Fibroblast of the aortic adventitia (primary cell): Measurements from ENCODE around the gene FYB1. TPM values are rescaled to one million over a fixed set of nuclear protein-coding genes. Genes with fewer than 3 reads are reported as not detected.

Source experiments
- DNase-seq: peaks from one replicate; pipeline ENCODE4 v3.0.0-alpha.2; 2010; ENCODE audit warnings: low read depth
- H3K4me3 ChIP-seq: 2 replicates; pipeline ENCODE4 v1.5.1; 2011; ENCODE audit warnings: low read depth, mild to moderate bottlenecking, control low read depth, low read length, moderate library complexity
- total RNA-seq: library from RNA; depleted of rRNA; stranded (reverse); fragments of >200 nt; gene quantifications from 2 replicates; pipeline ENCODE4 v1.2.3, GENCODE V29; 2012; ENCODE audit warnings: low replicate concordance
- TF ChIP-seq, protein P1 (sequence below): IDR thresholded peaks from 2 replicates; pipeline ENCODE4 v1.5.1; 2011; ENCODE audit warnings: mild to moderate bottlenecking, low read length, control low read depth, inconsistent platforms; ENCODE audit not compliant: insufficient read depth

Gene FYB1
- total RNA-seq, 1 donor: 0.54 TPM

DNA sequence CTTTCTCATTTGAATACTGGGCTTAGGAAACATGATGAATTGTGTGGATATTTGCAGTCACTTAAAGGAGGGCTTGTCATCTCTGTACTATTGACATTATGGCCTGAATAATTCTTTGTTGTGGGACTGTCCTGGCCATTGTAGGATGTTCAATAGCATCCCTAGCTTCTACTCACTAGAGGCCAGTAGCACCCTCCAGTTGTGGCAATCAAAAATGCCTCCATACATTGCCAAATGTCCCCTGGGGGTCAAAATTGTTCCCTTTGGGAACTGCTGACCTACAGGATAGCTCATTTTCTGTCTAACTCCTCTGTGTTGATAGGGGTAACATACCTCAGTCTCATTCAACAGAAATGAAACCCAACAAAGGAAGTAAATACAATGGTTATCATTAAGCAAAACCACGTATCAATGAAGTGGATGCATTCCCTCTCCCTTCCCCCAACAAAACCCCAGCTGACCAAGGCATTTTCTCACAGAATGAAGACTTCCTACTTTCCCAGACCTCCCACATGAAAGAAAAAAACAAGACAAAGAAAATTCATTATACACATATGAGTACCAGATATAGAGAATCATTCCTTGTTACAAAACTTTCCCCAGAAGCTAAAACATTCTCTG, 18.1 kb downstream of the FYB1 start:
- H3K4me3 ChIP-seq: no peak overlapping the region
- TF ChIP-seq, protein P1, sequence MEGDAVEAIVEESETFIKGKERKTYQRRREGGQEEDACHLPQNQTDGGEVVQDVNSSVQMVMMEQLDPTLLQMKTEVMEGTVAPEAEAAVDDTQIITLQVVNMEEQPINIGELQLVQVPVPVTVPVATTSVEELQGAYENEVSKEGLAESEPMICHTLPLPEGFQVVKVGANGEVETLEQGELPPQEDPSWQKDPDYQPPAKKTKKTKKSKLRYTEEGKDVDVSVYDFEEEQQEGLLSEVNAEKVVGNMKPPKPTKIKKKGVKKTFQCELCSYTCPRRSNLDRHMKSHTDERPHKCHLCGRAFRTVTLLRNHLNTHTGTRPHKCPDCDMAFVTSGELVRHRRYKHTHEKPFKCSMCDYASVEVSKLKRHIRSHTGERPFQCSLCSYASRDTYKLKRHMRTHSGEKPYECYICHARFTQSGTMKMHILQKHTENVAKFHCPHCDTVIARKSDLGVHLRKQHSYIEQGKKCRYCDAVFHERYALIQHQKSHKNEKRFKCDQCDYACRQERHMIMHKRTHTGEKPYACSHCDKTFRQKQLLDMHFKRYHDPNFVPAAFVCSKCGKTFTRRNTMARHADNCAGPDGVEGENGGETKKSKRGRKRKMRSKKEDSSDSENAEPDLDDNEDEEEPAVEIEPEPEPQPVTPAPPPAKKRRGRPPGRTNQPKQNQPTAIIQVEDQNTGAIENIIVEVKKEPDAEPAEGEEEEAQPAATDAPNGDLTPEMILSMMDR: no peak
- no peak for DNase-seq

DNA sequence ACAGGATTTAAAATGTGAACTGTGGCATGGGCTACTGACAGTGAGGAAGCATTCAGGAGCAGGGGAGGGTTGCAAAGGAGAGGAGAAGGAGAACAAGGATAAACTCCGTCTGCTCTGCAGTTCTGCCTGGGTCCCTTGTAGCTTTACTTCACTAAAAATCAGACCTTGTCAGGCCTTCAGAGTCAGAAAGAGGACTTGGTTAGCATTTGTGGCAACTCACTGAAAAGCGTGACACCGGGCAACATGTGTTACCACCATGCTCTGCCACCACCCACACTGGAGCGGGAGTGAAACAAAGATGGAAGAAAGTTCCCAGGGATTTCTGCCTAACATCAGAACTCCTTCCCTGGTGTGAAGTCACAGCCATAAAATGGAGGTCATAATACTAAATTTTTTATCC, 19.3 kb downstream of the FYB1 start:
- H3K4me3 ChIP-seq: no peak overlapping the region
- TF ChIP-seq, protein P1: no peak
- no peak for DNase-seq

- H3K4me3 ChIP-seq: no peak overlapping the region
- DNase-seq: no peak
- TF ChIP-seq, protein P1: no peak
These were observed 20.0 kb downstream of the FYB1 start for GRCh38 chr5:39199335-39199734.

GRCh38 chr5:39198127-39198526, 21.2 kb downstream of the FYB1 start:
- TF ChIP-seq, protein P1: no peak
- no peak overlapping the region for H3K4me3 ChIP-seq
- DNase-seq: no peak

DNA sequence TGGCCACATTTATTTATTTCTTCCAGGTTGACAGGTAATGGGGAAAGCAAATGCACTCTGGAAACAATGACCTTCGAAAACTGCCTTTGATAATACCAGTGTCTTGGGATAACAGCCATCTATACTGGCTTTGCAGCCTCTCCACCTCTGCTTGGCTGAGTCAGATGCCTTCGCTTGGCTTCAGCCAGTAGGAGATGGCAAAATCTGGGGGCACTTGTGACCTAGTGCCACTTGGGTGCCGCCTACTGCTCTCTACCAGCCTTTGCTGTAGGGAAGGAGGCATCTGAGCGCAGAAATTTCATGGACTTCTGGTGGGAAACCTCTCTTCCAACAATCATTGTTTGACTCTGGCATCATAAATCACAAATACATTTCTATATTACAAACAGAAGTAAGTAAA, 21.8 kb downstream of the FYB1 start:
- DNase-seq: no peak
- H3K4me3 ChIP-seq: no peak overlapping the region
- TF ChIP-seq, protein P1: no peak

DNA sequence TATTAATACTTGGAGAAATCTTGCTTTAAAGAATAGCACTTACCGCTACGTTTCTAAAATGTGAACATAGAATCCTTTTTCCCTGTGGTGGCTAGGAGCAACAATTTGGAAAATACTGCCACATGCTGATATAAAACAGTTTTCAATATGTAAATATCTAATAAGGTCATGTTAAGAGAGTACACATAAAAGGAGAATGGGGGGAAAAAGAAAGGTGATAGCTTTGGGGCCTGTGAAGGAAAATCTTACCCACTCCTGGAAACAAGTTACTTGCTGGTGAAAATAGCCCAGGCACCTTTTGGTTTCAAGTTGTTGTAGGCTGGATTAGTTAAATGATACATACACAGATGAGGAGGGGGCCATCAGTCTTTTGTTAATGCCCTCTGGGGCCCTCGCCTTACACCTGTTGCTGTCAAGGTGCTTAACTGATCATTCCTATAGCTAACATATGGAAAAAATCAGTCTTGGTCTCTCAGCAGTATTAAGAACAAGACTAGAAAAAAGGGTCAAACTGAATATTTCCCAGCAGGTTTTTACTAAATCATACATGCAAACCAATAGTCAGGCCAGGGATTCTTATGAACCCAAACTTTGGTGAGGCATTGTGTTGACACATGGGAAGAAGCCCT, 24.1 kb downstream of the FYB1 start:
- H3K4me3 ChIP-seq: no peak overlapping the region
- no peak for DNase-seq
- TF ChIP-seq, protein P1: no peak
